Prostate gland (tissue), 2 donors: ENCODE data around the gene NCAM1. TPM values are rescaled to one million over a fixed set of nuclear protein-coding genes. Genes with fewer than 3 reads are reported as not detected.

Experiments used
- DNase-seq: peaks from one replicate; pipeline ENCODE4 v3.0.0-alpha.2; 2019; ENCODE audit warnings: low spot score
- H3K27ac ChIP-seq, 2 donors: fragments of 200-600 bp; sonication (generic); 2 replicates each; pipeline ENCODE4 v1.5.1; 2017 to 2019
- H3K27me3 ChIP-seq: fragments of 200-600 bp; sonication (generic); replicated peaks from 2 replicates; pipeline ENCODE4 v1.5.1; 2019; ENCODE audit not compliant: insufficient read depth
- H3K36me3 ChIP-seq, 2 donors: fragments of 200-600 bp; sonication (generic); 1 replicate in 1 of 2; 2 replicates in 1 of 2; pipeline versions ENCODE4 v1.5.1 to v1.8.1; 2017 to 2019
- H3K4me1 ChIP-seq: fragments of 200-600 bp; sonication (generic); replicated peaks from 2 replicates; pipeline ENCODE4 v1.5.1; 2019
- H3K4me3 ChIP-seq, 2 donors: fragments of 200-600 bp; sonication (generic); 2 replicates each; pipeline ENCODE4 v1.5.1; 2017 to 2019
- H3K9me3 ChIP-seq: fragments of 200-600 bp; sonication (generic); 2 replicates; pipeline ENCODE4 v1.5.1; 2017
- CTCF ChIP-seq, 4 experiments: fragments of 200-600 bp in 2 of 4; fragments of 450-650 bp in 2 of 4; sonication (generic) in 2 of 4; IDR thresholded peaks; 1 replicate in 3 of 4; 2 replicates in 1 of 4; pipeline ENCODE4 v1.5.1; 2016 to 2019; ENCODE audit warnings: antibody characterized with exemption in 4 of 4, mild to moderate bottlenecking in 2 of 4, moderate library complexity in 2 of 4
- POLR2A ChIP-seq: fragments of 450-650 bp; IDR thresholded peaks from one replicate; pipeline ENCODE4 v1.6.1; 2016; ENCODE audit warnings: antibody characterized with exemption, mild to moderate bottlenecking
- POLR2AphosphoS5 ChIP-seq: sonication (generic); formaldehyde crosslinking; IDR thresholded peaks from one replicate; pipeline ENCODE4 v1.6.1; 2017; ENCODE audit warnings: antibody characterized with exemption
- WGBS: methylation state at CpG from one replicate; pipeline ENCODE4 v1.1.5; 2018; 5-methylcytosine and 5-hydroxymethylcytosine counted together
- intact Hi-C: fragments of 100-400 bp; cut with DNase I; formaldehyde crosslinking; loops from one replicate; pipeline ENCODE4 v1.14.2; 2022
- total RNA-seq, 2 donors: library from RNA; depleted of rRNA; stranded (reverse); fragments of >200 nt; gene quantifications; one replicate each; pipeline ENCODE4 v1.1.0, GENCODE V29; 2016

Gene NCAM1
- total RNA-seq, 2 donors from 2014 or later = 3.8 to 39.7 TPM

- 100% methylated on average over 2 of the region's 2 CpGs for WGBS
- no peaks in the 10 kb centered on the region for H3K9me3 ChIP-seq
- no peaks in the 10 kb centered on the region for H3K27me3 ChIP-seq
- no peak for TF ChIP-seq POLR2A
- no peak for TF ChIP-seq POLR2AphosphoS5
- TF ChIP-seq CTCF (IDR thresholded peaks at IDR 0.05) = no peak
- no peaks in the 10 kb centered on the region for H3K4me1 ChIP-seq
- no peak overlapping the region for H3K4me3 ChIP-seq
- intact Hi-C loops = loop anchor here (10.0 kb wide), 2 partner anchors 486 to 1056 kb away; partner anchors contain the start of gene PTS
- no peak overlapping the region for H3K27ac ChIP-seq
- H3K36me3 ChIP-seq = no peaks in the 10 kb centered on the region
- DNase-seq = no peak
Observed at GRCh38 chr11:113281052-113281725, 320.0 kb downstream of the NCAM1 start.

GRCh38 chr11:113282898-113283437 lies 321.7 kb downstream of the NCAM1 start:
- intact Hi-C loops = loop anchor here (10.0 kb wide), 2 partner anchors 488 to 1058 kb away; partner anchors contain the start of gene PTS
- Histone ChIP-seq H3K27me3 (no peaks in the 10 kb centered on the region), H3K36me3 (no peaks in the 10 kb centered on the region), H3K4me1 (no peaks in the 10 kb centered on the region), H3K4me3 (no peak overlapping the region), H3K9me3 (no peaks in the 10 kb centered on the region), H3K27ac (no peak overlapping the region)
- whole genome bisulfite sequencing = 80% methylated on average over 3 of the region's 3 CpGs
- TF ChIP-seq POLR2AphosphoS5 (no peak), CTCF (IDR thresholded peaks at IDR 0.05) (no peak), POLR2A (no peak)
- no peak for DNase-seq

- Histone ChIP-seq H3K27ac (no peak overlapping the region), H3K36me3 (no peaks in the 10 kb centered on the region), H3K9me3 (no peaks in the 10 kb centered on the region), H3K27me3 (no peaks in the 10 kb centered on the region), H3K4me1 (no peaks in the 10 kb centered on the region), H3K4me3 (no peak overlapping the region)
- intact Hi-C loops = loop anchor here (10.0 kb wide), 2 partner anchors 489 to 1059 kb away; partner anchors contain the start of gene PTS
- 95% methylated on average over 2 of the region's 2 CpGs for WGBS
- DNase-seq = no peak
- TF ChIP-seq POLR2AphosphoS5 (no peak), POLR2A (no peak), CTCF (IDR thresholded peaks at IDR 0.05) (no peak)
Observed at GRCh38 chr11:113283881-113284280, 322.7 kb downstream of the NCAM1 start.

- 100% methylated on average over 3 of the region's 3 CpGs for WGBS
- Histone ChIP-seq H3K27ac (no peak overlapping the region), H3K4me3 (no peak overlapping the region), H3K36me3 (no peaks in the 10 kb centered on the region), H3K4me1 (no peaks in the 10 kb centered on the region), H3K9me3 (no peaks in the 10 kb centered on the region), H3K27me3 (no peaks in the 10 kb centered on the region)
- no peak for TF ChIP-seq POLR2A
- no peak for TF ChIP-seq POLR2AphosphoS5
- no peak for TF ChIP-seq CTCF (IDR thresholded peaks at IDR 0.05)
- intact Hi-C loops = loop anchor here (10.0 kb wide), 2 partner anchors 491 to 1061 kb away; partner anchors contain the start of gene PTS
- no peak for DNase-seq
Observed at GRCh38 chr11:113286009-113286408, 324.8 kb downstream of the NCAM1 start.
